GM18519 (cell line): ENCODE data around the gene SDK1.

ENCODE experiments used
- ATAC-seq: cut with Tn5 transposase; IDR thresholded peaks from one replicate; pipeline ENCODE4 v1.9.1; 2021; ENCODE audit warnings: mild to moderate bottlenecking, moderate library complexity; ENCODE audit not compliant: unreplicated experiment, low FRiP score

The SDK1 gene

DNA sequence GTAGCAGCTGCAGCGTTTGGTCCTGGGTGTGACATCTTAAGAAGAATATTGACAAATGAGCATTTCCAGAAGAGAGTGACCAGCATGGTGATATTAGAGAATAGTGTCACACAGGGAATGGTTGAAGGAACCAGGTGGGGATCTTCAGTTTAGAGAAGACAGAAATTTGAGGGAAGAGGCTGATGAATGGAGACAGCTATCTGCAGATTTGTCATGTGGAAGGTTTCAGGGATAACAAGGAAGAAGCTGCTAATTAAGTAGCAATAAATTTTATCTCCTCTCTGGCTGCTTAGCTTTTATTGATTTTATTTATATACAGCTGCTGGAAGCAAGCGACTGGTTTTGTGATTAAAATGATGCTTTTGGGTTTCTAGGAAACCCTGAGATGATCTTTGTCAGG is 26.0 kb downstream of the SDK1 start:
- no peak for ATAC-seq

DNA sequence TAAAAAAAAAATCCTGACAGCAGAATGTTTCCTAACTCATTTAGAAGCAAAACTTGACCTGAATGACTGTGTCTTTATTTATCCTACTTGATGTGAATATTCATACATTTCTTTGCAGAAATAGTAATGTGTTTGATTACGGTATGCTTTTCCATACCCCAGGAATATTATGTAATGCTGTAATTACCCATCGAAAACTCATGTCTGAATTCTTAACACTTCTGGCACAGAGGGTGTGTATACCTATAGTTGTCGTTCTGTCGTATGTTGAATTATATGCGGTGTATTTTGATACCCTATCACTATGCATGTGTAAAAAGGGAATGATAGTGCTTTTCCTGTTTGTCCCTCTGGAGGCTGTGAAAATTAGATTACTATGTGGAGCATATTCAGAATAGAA is 26.6 kb downstream of the SDK1 start:
- no peak for ATAC-seq

DNA sequence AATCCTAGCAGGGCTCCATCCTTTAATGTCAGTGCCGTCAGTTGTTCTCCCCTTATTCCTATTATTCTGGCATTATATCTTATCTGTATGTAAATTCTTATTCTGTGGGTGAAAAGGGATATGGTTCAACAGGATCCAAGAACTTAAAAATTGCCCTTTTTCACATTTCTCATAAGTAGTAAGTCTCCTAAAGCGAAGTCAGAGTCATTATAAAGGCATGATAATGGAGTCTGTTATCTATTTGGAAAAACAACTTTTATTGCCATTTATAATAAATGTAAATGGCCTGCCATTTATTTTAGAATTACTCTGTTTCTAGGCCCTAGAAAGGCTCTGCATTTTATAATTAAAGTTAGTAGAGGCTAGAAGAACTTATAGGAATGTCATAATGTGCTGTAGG is 31.3 kb downstream of the SDK1 start:
- no peak for ATAC-seq

DNA sequence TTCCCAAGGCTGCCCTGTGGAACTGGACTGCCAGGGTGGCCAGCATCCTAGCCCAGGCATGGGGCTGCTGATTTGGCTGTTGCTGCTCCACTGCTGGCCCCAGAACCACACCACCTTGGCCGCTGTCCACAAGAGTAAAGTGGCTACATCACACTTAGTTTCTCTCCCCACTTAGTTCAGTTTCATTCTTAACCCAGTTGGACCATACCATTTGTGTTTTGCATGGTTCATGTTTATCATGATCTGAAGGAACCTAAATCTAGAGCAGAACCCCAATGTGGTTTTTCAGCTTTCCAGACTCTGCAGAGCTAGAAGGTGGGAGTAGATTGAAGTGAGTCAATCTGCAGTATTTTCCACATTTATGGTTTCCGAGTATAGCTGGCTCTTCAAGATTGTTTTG is 32.8 kb downstream of the SDK1 start:
- no peak for ATAC-seq

DNA sequence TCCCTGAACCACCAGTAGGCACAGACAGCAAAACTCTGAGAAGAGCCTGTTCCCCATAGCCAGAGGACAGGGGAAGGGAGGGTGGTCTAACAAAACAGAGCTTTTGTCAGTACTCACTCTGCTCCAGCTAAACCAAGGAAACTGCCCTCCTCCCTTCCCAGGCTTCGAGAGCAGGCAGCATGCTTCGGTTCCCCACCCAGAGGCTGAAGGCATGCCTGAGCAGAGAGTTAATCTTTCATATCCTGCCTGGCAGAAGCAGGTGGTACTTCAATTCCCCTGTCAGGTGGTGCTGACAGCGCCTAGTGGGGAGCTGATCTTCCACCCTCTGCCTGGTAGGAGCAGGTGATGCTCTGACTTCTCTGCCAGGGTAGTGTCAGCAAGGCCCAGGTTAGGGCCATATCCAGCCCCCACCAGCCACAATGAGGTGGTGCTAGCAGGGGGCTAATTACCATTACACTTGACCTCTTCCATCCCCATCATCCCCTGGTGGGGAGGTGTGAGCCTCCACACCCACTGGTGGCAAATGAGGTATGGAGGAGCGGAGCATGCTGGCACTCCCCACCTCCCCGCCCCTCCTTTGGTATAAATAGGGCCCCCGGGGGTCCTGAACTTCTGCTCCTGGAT is 35.1 kb downstream of the SDK1 start:
- no peak for ATAC-seq

DNA sequence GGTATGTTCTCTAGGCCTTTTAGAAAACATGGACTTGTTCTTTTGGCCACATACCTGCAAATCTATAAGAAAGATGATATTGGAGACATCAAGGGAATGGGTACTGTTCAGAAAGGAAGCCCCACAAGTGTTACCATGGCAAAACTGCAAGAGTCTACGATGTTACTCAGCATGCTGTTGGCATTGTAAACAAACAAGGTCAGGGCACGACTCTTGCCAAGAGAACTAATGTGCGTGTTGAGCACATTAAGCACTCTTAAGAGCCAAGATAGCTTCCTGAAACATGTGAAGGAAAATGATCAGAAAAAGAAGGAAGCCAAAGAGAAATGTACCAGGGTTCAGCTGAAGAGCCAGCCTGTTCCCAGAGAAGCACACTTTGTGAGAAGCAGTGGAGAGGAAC is 37.1 kb downstream of the SDK1 start:
- no peak for ATAC-seq

DNA sequence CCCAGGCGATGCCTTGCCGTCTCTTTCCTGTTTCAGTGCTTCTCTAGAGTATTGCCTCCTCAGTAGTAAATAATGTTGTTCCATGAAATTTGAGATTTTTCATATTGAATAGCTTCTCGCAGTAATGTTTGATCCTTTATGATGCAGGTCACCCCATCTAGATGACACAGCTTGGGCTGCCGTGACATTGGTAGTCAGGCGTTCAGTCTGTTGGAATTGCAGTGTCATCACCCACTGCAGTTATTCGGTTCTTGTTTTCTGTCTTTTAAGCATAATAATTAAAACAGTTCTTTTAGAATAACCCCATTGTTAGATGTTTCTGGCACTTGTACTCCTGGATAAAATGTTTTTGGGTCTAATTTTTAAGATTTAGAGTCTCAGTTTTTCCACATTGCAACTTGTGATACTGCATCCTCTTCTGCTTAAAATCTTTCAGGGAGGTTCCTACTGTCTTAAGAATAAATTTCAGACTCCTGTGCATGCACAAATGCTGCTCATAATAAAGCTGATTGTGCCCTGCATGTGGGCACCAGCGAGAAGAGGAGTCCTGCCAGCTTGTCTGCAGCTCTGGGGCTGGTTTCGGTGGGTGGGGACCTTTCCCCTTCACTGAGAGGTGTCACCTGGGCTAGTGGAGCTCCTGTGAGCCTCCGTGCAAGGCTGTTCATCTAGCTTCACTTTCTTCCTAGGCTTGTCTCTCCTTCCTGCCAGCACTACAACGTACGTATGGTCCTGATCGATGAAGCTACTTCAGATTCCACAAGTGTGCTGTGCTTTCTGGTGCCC is 44.8 kb downstream of the SDK1 start:
- ATAC-seq: no peak

DNA sequence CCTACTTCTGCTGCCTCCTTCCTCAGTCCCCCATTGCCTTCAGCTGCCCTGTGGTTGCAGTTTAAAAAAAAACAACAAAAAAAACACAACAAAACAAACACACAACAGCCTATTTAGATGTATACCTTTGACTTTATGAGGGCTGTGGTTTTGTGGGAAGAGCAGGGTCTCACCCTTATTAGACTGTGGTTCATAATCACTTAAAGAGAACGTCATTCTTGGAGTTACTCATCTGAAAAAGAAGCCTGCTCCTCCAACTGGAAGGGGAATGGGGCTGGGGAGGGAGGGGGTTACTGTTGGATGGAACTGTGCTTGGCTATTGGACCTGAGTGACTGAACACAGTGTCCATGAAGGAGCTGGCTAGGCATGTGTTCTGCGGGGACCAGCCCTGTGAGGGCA is 48.1 kb downstream of the SDK1 start:
- ATAC-seq: no peak

DNA sequence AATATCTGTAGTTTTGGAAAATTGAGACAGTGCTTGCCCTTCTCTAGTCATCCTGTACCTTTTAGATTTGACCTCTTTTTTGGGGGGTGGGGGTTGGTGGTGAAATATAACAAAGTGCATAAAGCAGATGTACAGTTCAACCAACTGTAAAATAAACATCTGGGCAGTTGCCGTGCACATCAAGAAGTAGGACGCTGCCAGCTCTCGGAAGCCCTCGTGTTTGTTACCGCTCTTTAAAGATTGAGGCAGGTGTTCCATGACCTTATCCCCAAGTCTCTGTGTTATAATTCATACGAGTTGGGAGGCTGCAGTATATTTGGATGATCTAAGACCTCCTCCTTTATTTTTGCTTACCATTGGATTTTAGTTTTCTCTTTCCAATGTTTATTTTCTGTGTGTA is 55.1 kb downstream of the SDK1 start:
- ATAC-seq: no peak

DNA sequence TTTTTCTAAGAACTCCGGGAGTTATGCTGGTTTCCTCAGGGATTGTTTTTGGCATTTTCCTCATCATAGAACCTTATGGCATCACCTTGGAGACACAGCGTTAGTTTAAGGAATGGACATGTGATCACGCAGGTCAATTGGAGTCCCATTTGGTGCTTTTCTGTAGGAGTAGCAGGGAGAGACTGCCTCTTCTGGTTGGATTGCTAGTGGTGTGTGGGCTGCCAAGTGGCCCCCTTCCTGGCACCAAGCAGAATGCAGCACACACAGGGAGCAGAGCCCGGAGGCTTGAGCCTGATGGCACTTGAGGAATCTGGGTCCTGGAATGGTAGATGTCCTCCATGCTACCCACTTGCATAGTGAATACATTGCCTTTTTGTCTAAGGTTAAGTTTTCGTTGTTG is 57.9 kb downstream of the SDK1 start:
- no peak for ATAC-seq

DNA sequence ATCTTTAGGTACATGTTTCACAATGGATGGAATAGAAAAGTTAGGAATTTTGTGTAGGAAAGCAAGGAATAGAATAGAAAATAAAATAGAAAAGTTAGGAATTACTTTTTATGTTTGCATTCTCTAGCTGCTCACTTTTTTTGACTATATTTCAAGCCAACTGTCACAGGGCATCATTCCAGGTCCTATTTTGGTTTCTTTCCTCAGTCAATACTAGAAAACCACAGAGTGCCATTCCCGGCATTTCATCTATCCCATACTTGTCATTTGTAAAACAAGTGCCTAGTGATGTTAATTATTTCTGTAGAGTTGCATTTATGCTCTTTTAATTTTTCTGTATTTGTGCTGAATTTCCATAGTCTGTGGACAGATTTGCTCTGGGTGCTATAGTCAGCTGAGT is 66.2 kb downstream of the SDK1 start:
- ATAC-seq: no peak

DNA sequence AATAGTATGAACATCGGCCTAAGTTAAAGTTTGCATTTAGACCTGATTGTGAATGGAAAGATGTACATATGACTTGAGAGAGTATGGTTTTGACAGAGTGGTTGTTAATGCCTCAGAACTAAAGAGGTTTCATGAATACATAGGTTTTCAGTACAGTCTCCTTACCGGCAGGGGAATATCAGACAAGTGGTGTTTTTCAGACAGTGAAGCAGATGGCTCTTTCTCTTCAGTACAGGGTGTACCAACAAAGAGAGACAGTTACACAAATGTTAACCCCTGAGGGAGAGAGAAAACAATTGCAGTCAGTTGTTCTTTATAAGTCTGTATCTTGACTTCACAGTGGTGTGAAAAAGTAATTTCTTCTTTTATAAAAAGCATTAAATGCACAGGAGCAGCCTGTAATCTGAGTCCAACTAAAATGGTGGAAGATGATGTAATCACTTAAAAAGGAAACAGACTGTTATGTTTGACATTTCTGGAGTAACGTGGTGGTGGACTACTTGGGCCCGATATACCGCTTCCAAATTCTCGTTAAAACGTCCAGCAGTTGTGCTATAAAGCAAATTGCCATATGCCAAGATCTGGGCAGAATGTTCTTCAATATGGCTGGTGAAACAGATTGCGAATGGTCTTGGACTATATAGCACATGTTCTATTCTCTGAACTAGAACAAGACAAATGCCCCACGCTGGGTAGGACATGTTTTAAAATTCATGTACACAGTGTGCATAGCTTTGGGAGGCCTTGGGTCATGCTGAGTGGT is 69.2 kb downstream of the SDK1 start:
- ATAC-seq: no peak

DNA sequence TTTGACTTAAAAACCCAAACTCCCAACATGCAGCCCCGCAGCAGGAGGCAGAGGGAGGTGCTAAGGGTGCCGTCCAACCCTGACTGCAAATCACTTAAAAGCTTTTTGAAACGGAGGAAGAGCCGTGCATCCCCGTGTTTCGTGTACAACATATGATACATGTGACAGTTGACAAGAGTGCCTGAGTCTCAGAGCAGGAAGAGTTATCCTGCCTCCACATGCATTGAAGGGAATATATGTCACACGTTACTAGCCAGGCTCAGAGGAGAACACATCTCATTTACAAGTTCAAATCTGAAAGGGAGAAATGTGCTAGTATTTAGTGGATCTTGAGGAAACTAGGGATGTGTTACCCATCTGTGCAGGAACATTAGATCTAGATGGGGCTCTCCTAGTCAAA is 69.9 kb downstream of the SDK1 start:
- no peak for ATAC-seq

DNA sequence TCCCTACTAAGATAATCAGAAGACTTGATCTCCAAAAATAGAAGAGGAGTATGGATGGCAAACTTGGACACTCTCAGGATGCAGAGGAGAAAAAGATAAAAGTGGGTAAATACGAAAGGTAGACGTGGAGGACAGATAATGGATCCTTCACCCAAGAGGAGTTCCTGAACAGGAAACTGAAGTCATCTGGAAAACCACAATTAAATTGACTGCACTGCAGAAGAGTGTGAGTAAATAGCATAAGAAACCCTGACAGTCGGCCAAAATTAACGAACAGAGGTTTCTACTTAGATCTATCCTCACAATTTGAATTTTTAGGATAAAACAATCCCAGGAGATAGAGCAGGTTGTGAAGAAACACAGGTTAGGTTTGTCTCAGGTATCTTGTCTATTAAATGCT is 70.5 kb downstream of the SDK1 start:
- no peak for ATAC-seq

DNA sequence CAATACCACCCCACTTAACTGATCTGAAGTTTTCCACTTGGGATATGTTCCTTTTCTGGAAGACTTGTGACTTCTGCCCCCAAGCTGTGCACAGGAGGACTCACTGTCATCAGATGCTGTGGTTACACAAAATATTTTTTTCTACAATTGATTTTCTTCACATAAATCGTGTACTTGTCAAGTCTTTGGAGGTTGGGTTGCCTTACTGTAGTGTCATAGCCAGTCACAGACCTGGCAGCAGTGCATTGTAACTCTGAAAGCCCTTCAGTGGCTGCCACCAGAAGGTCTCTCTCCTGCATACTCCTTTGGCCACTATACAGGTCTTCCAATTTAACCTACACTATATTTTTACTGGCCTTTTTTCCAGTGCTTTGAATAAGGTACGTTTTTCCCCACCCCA is 73.2 kb downstream of the SDK1 start:
- ATAC-seq: no peak

DNA sequence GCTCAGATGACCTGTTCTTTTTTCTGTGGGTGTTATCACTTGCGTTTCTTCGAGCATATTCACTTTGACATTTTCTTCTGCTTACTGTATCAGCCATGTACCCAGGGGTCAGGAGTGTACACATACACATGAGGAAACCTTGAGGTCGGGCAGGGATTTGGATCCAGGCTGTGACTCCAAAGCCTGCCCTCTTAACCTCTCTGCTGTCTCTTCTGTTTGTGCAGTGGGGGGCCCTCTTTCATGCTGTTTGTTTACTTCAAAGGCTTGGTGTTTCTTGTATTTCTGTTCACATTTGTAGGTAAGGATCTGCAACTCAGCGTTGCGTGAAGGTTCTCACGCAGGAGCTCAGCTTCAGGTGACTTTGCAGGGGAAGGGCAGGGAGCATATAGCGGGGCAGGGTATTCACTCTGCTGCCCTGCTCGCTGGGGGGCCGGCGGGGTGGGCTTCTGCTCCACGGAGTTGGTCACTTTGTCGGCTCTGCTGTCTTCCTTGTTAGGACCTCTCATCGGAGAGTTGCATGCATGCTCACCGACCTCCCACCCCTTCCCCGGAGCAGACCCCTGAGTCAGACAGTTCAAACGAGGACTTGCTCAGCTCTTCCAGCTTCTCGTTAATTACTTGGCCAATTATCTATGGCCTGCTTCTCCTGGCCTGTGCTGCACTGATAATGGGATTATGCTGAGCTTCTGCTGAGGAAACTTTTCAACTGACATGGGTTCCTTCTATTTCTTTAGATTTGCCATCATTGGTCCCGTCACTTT is 77.5 kb downstream of the SDK1 start:
- no peak for ATAC-seq

DNA sequence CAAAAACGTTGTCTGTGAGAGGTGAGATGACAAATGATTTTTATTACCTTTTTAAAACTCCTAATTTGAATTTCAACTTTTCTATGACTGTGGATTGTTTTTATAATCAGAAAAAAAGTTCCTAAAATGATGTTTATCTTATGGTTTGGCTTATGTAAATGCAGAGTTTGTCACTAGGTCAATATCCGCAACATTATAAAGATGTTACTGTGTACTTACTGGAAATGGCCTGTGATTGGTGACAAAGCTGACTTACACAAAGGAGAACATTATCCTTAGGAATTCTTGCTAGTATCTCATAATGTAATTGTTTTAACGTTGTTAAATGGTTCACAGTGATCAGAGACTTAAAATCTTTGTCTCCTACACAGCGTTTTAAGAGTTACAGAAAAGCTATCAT is 79.0 kb downstream of the SDK1 start:
- no peak for ATAC-seq

DNA sequence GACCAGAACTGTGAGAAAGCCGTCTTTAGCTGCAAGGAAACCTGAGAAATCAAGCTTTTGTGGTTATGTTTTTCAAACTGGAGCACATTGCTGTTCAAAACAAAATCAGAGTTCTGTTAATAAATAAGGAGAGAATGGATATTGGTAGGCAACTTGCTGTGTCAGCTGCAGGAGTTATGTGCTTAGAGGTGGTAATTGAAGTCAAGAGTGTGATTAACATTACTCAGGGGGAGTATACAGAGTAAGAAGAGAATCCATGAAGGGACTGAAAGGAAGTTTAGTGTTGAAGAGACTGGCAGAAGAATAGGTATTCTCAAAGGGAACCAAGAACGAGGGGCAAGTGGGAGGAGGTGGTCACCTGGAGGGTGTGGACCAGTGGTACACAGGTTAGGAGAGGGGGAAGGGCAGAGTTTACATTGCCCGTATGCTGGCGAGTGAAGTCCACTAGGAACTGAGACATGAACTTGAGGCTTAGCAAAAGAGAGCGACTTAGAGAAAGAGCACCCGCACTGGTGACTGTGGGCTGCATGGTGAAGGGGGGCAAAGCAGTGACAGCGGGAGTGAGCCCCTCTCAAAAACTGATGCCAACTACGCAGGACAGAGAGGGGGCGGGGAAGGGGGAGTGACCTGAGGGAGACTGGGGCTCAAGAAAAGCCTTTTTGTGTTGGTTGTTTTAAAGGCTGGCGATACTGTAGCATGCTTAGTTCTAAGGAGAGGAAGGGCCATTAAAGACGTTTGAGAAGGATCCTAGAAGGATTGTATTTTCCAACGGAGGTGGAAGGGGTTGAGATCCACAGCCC is 80.0 kb downstream of the SDK1 start:
- ATAC-seq: no peak

DNA sequence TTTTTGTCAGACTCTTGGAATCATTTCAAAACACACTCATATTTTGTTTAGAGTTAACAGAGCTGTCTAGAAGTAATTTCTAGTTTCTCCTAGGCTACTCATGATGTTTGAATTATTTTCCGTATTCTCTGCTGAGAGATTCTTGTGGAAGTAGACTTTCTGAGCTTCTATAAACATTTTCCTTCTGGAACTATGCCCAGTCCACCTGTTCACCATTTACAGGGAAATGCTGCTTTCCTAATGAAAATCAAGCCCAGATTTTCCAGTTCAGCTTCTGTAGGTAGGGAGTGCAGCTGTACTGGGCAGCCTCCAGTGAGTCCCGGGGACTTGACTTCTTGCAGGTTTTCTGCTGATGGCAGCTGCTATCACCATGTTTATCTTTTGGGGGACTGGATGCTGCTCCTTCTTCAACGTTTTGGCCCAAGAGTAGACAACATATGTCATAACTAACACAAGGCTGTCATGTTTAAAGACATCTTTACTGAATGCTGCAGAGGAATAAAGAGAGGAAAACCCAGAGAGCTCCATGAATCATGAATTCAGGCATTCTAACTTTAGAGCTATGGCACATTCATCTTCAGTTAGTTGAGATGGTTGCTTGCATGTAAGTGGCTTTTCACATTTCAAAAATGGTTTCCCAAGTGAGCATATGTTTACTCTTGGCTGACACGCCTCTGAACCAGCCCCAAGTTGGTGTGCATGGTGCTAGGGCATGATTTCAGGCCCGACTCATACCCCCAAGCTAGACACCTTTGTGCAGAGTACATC is 85.6 kb downstream of the SDK1 start:
- no peak for ATAC-seq

DNA sequence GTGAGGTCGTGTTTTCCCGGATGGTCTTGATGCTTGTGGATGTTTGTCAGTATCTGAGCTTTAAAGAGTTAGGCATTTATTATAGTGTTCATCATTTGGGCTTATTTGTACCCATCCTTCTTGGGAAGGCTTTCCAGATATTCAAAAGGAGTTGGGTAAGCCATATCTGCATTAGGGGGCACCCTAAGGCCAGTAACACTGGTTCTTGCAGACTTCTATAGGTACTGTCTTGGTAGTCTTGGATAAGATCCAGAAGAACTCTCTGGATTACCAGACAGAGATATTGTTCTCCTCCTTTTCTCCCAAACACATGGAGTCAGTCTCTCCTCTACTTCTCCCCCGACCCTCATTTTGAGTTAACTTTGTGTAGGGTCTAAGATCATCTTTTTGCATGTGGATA is 92.8 kb downstream of the SDK1 start:
- no peak for ATAC-seq
